Neural cell (in vitro differentiated cells): ENCODE measurements around the gene MMP15. TPM values are rescaled to one million over a fixed set of nuclear protein-coding genes. Genes with fewer than 3 reads are reported as not detected.

ENCODE experiments used
- H2AFZ ChIP-seq: fragments of 200-600, 300-800 bp; sonication (generic), shearing (Covaris generic); 2 replicates; pipeline ENCODE4 v1.6.0; 2014; ENCODE audit warnings: low read depth, mild to moderate bottlenecking, antibody characterized with exemption, low read length, moderate library complexity
- H3F3A ChIP-seq: fragments of 200-600 bp; shearing (Covaris generic); 2 replicates; pipeline ENCODE4 v1.6.1; 2016; ENCODE audit warnings: mild to moderate bottlenecking, moderate library complexity, mixed read lengths, antibody characterized with exemption, low read length; ENCODE audit not compliant: insufficient read depth, poor library complexity, severe bottlenecking
- H3K27ac ChIP-seq: fragments of 200-600, 300-800 bp; sonication (generic), shearing (Covaris generic); 2 replicates; pipeline ENCODE4 v1.5.1; 2014; ENCODE audit warnings: mild to moderate bottlenecking, low read length, moderate library complexity
- H3K27me3 ChIP-seq: fragments of 300-800, 200-600 bp; sonication (generic), shearing (Covaris generic); 2 replicates; pipeline ENCODE4 v1.6.0; 2014; ENCODE audit warnings: mild to moderate bottlenecking, low read depth, low read length, moderate library complexity; ENCODE audit not compliant: insufficient read depth
- H3K36me3 ChIP-seq: fragments of 300-800, 200-600 bp; sonication (generic), shearing (Covaris generic); 2 replicates; pipeline ENCODE4 v1.5.1; 2014; ENCODE audit warnings: mild to moderate bottlenecking, antibody characterized with exemption, low read length, moderate library complexity; ENCODE audit not compliant: insufficient read depth
- H3K4me2 ChIP-seq: fragments of 300-800, 200-600 bp; sonication (generic), shearing (Covaris generic); 2 replicates; pipeline ENCODE4 v1.6.0; 2014; ENCODE audit warnings: mild to moderate bottlenecking, low read length
- H3K4me3 ChIP-seq: fragments of 300-800, 200-600 bp; sonication (generic), shearing (Covaris generic); 2 replicates; pipeline ENCODE4 v1.5.1; 2014; ENCODE audit warnings: mild to moderate bottlenecking, low read length, moderate library complexity
- H3K79me2 ChIP-seq: fragments of 200-600 bp; shearing (Covaris generic); replicated peaks from 2 replicates; pipeline ENCODE4 v1.6.0; 2014; ENCODE audit warnings: mild to moderate bottlenecking, low read length, moderate library complexity; ENCODE audit not compliant: insufficient read depth
- H3K9ac ChIP-seq: fragments of 300-800, 200-600 bp; sonication (generic), shearing (Covaris generic); 2 replicates; pipeline ENCODE4 v1.6.1; 2016; ENCODE audit warnings: mild to moderate bottlenecking, low read length, mixed read lengths
- H3K9me2 ChIP-seq: fragments of 200-600 bp; shearing (Covaris generic); 2 replicates; pipeline ENCODE4 v1.6.1; 2016; ENCODE audit warnings: mild to moderate bottlenecking, low read length, mixed read lengths; ENCODE audit not compliant: insufficient read depth
- H3K9me3 ChIP-seq: fragments of 200-600, 300-800 bp; sonication (generic), shearing (Covaris generic); 2 replicates; pipeline ENCODE4 v1.6.1; 2016; ENCODE audit warnings: mild to moderate bottlenecking, mixed run types, low read length, moderate library complexity, mixed read lengths
- H4K20me1 ChIP-seq: fragments of 200-600 bp; shearing (Covaris generic); 2 replicates; pipeline ENCODE4 v1.6.1; 2016; ENCODE audit warnings: mild to moderate bottlenecking, mixed run types; ENCODE audit not compliant: insufficient read depth
- EP300 ChIP-seq: fragments of 450-650 bp; conservative IDR thresholded peaks from 2 replicates; pipeline ENCODE4 v1.6.1; 2014; ENCODE audit warnings: antibody characterized with exemption, mild to moderate bottlenecking, moderate library complexity; ENCODE audit not compliant: poor library complexity, severe bottlenecking
- EZH2 ChIP-seq: fragments of 200-600, 300-800 bp; shearing (Covaris generic), sonication (generic); IDR thresholded peaks from 2 replicates; pipeline ENCODE4 v1.6.1; 2014; ENCODE audit warnings: antibody characterized with exemption, low read length, borderline replicate concordance, mild to moderate bottlenecking; ENCODE audit not compliant: insufficient read depth, poor library complexity, severe bottlenecking
- MXI1 ChIP-seq: fragments of 450-650 bp; conservative IDR thresholded peaks from 2 replicates; pipeline ENCODE4 v1.6.1; 2014; ENCODE audit warnings: antibody characterized with exemption, mild to moderate bottlenecking; ENCODE audit not compliant: poor library complexity, severe bottlenecking
- POLR2AphosphoS5 ChIP-seq: IDR thresholded peaks from 2 replicates; pipeline ENCODE4 v1.6.1; 2012
- RAD21 ChIP-seq: fragments of 450-650 bp; conservative IDR thresholded peaks from 2 replicates; pipeline ENCODE4 v1.6.1; 2014; ENCODE audit warnings: antibody characterized with exemption, mild to moderate bottlenecking, moderate library complexity
- REST ChIP-seq: IDR thresholded peaks from 2 replicates; pipeline ENCODE4 v1.6.1; 2012; ENCODE audit warnings: borderline replicate concordance
- SMC3 ChIP-seq: fragments of 450-650 bp; conservative IDR thresholded peaks from 2 replicates; pipeline ENCODE4 v1.6.1; 2014; ENCODE audit warnings: antibody characterized with exemption, mild to moderate bottlenecking, moderate library complexity; ENCODE audit not compliant: poor library complexity
- TAF1 ChIP-seq: IDR thresholded peaks from 2 replicates; pipeline ENCODE4 v1.6.1; 2012; ENCODE audit warnings: low read depth
- polyA plus RNA-seq: library from polyadenylated mRNA; depleted of rRNA; stranded (reverse); fragments of >200 nt; gene quantifications from 2 replicates; pipeline ENCODE4 v1.2.3, GENCODE V29; 2014
- TF ChIP-seq, protein P1 (sequence below): fragments of 450-650 bp; IDR thresholded peaks from 2 replicates; pipeline ENCODE4 v1.5.1; 2014; ENCODE audit warnings: antibody characterized with exemption, mild to moderate bottlenecking, moderate library complexity; ENCODE audit not compliant: poor library complexity, severe bottlenecking

The MMP15 gene
- polyA plus RNA-seq, 1 donor from 2014 or later, result 18.5 TPM

DNA sequence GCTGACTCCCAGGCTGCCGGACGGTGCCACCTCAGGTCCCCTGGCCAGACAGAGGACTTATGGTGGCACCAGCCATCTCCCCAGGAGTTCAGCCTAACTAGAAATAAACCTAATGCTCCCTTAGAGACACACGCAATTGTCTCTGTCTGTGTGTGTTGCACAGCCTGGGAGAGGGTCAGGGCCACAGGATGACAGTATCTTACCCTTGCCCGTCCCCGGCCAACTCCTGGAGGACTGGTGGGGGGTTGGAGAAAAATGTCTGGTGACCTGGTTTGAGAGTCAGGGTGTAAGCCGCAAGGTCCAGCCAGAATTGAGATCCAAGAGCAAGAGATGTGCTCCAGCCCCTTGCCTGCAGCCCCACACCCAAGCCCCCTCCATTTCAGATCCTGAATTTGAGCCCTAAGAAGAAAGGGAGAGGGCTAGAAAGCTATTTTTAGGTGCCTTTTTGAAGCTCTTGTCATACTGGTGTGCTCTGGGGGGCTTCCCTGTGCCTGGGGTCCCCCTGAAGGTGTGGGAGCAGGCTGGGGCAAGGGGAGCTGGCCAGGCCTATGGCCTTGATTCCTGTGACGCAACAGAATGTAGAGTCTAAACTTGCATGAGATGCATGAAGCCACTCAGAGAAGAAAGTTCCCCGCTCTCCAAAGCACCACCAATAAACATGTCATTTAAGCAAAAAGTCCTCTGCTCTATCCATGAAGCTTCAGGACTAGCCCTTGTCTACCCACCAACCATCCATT lies 37.9 kb upstream of the MMP15 start:
- no peaks in the 10 kb centered on the region for H3K9me3 ChIP-seq
- no peaks in the 10 kb centered on the region for H3K79me2 ChIP-seq
- H3K9me2 ChIP-seq, result no peaks in the 10 kb centered on the region
- no peak overlapping the region for H2AFZ ChIP-seq
- H3K36me3 ChIP-seq, result no peaks in the 10 kb centered on the region
- H3K27me3 ChIP-seq, result peaks cover 30% of the 10 kb centered on the region
- no peak overlapping the region for H3K4me2 ChIP-seq
- H3K4me3 ChIP-seq, result no peak overlapping the region
- no peak overlapping the region for H3K9ac ChIP-seq
- H3F3A ChIP-seq, result no peaks in the 10 kb centered on the region
- no peak for TF ChIP-seq EZH2
- TF ChIP-seq EP300, result no peak
- TF ChIP-seq RAD21, result no peak
- TF ChIP-seq REST, result no peak
- no peak for TF ChIP-seq POLR2AphosphoS5
- no peak for TF ChIP-seq TAF1
- no peak for TF ChIP-seq SMC3
- TF ChIP-seq MXI1, result no peak
- TF ChIP-seq, protein P1, sequence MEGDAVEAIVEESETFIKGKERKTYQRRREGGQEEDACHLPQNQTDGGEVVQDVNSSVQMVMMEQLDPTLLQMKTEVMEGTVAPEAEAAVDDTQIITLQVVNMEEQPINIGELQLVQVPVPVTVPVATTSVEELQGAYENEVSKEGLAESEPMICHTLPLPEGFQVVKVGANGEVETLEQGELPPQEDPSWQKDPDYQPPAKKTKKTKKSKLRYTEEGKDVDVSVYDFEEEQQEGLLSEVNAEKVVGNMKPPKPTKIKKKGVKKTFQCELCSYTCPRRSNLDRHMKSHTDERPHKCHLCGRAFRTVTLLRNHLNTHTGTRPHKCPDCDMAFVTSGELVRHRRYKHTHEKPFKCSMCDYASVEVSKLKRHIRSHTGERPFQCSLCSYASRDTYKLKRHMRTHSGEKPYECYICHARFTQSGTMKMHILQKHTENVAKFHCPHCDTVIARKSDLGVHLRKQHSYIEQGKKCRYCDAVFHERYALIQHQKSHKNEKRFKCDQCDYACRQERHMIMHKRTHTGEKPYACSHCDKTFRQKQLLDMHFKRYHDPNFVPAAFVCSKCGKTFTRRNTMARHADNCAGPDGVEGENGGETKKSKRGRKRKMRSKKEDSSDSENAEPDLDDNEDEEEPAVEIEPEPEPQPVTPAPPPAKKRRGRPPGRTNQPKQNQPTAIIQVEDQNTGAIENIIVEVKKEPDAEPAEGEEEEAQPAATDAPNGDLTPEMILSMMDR, result no peak
- H4K20me1 ChIP-seq, result no peaks in the 10 kb centered on the region
- H3K27ac ChIP-seq, result no peak overlapping the region

DNA sequence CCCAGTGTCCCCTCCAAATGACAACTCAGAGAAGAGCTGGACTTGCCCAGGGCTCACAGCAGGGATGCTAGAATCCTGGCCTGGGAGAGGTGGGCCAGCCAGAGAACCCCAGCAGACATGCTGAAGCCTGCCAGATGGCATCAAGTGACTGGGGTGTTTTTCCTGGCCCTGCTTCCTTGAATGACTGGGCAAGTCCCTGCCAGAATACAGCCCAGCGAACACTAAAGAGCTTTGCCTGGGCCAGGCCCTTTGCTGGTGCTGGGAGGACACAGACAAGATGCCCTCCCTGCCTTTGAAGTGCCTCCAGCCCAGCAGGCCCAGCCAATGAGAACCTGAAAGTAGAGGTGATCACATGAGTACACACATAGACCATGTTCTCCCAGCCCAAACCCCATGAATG lies 36.6 kb upstream of the MMP15 start:
- Histone ChIP-seq H3K27me3 (peaks cover 30% of the 10 kb centered on the region), H2AFZ (no peak overlapping the region), H4K20me1 (no peaks in the 10 kb centered on the region), H3K9me3 (no peaks in the 10 kb centered on the region), H3K36me3 (no peaks in the 10 kb centered on the region), H3K4me3 (no peak overlapping the region), H3K79me2 (no peaks in the 10 kb centered on the region), H3K4me2 (no peak overlapping the region), H3F3A (no peaks in the 10 kb centered on the region), H3K27ac (no peak overlapping the region), H3K9me2 (no peaks in the 10 kb centered on the region), H3K9ac (no peak overlapping the region)
- no peak for TF ChIP-seq EP300
- no peak for TF ChIP-seq TAF1
- no peak for TF ChIP-seq RAD21
